ENCODE results near the gene TRPM3.
"Not testable (repeated sequence)": the region's sequence is repeated elsewhere in the genome, so short reads cannot be mapped to it uniquely, and the experiment has no call there.

TRPM3 gene

DNA sequence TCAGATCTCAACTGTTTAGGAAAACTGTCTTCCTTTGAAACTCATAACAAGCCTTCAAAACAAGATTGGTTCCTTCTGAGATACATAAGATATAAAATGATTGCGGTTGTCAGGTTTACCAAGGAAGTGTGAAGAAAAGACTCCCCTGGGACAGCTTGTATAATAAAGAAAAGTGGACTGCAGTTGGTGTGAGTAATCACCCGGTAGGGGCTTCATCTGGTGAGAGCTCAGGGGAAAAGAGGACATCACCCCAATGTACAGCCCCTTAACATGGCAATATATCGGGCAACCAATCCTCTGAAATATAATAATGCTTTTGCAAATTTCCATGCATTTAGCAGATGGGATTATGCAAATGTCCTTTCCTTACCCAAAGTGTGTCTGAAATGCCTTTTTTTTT is 490.4 kb downstream of the TRPM3 start:
- no peak for DNase-seq (ENCODE audit: low read depth)
- TF ChIP-seq, protein P1, sequence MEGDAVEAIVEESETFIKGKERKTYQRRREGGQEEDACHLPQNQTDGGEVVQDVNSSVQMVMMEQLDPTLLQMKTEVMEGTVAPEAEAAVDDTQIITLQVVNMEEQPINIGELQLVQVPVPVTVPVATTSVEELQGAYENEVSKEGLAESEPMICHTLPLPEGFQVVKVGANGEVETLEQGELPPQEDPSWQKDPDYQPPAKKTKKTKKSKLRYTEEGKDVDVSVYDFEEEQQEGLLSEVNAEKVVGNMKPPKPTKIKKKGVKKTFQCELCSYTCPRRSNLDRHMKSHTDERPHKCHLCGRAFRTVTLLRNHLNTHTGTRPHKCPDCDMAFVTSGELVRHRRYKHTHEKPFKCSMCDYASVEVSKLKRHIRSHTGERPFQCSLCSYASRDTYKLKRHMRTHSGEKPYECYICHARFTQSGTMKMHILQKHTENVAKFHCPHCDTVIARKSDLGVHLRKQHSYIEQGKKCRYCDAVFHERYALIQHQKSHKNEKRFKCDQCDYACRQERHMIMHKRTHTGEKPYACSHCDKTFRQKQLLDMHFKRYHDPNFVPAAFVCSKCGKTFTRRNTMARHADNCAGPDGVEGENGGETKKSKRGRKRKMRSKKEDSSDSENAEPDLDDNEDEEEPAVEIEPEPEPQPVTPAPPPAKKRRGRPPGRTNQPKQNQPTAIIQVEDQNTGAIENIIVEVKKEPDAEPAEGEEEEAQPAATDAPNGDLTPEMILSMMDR (IDR thresholded peaks at IDR 0.05; ENCODE audit: low read length, missing control alignments): no peak
- no peak overlapping the region for H3K4me3 ChIP-seq (replicated peaks; ENCODE audit: low read depth, low read length)

DNA sequence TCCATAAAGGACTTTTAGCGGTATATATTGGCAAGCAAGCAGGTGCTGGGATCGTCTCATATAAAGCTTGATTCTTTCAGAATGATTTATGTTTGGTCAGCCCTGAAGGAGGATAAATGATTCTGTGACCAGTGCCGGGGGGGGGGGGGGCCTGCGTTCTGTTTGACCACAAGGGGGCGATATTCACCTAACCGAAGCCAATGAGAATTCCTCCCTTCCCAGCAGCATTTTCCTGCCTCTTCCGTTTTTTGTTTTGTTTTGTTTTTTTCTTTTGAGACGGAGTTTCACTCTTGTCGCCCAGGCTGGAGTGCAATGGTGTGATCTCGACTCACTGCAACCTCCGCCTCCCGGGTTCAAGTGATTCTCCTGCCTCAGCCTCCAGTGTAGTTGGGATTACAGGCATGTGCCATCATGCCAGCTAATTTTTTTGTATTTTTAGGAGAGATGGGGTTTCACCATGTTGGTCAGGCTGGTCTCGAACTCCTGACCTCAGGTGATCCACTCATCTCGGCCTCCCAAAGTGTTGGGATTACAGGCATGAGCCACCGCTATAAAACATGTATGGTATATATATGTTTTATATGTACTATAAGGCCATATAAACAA is 492.2 kb downstream of the TRPM3 start:
- peak; percentile 29 for DNase-seq (ENCODE audit: low read depth)
- TF ChIP-seq, protein P1 (IDR thresholded peaks at IDR 0.05; ENCODE audit: low read length, missing control alignments): peak; percentile 28
- H3K4me3 ChIP-seq (replicated peaks; ENCODE audit: low read depth, low read length): not testable (repeated sequence)

DNA sequence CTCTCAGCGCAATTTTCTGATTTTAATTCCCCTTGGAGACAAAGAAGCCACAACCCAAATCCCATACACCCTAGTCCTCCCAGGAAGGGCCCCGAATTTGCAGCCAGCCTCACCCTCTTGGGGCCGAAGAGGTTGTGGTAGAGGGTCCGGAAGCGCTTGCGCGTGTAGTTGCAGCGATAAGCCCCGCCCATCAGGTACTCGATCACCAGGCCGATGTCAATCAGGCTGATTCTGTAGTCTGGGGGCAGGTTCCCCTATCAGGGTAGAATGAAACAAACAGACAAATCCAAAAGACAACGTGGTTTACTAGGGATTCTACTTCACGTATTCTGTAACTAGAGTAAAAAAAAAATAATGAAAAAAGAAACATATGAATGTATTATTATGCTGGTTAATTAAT is 496.3 kb downstream of the TRPM3 start:
- DNase-seq (ENCODE audit: low read depth): no peak
- TF ChIP-seq, protein P1 (IDR thresholded peaks at IDR 0.05; ENCODE audit: low read length, missing control alignments): no peak
- H3K4me3 ChIP-seq (replicated peaks; ENCODE audit: low read depth, low read length): no peak overlapping the region

DNA sequence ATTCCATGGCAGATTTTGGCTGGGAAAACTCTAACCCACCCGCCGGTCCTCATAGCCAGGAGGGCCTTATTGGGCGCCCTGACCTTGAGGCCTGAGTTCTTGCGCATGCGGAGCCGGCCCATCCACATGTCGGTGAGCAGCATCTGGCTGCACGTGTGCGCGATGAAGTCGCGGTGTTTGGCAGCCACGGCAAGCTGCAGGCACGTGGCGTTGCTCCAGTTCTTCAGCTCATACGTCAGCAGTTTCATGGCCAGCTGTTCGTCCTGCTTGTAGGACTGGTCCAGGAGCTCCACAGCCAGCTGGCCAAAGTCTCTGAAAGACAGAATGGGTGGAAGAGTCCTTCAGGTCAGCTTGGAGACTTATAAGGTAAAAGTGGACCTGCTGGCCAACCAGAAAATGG is 502.6 kb downstream of the TRPM3 start:
- TF ChIP-seq, protein P1 (IDR thresholded peaks at IDR 0.05; ENCODE audit: low read length, missing control alignments): no peak
- H3K4me3 ChIP-seq (replicated peaks; ENCODE audit: low read depth, low read length): no peak overlapping the region
- no peak for DNase-seq (ENCODE audit: low read depth)

DNA sequence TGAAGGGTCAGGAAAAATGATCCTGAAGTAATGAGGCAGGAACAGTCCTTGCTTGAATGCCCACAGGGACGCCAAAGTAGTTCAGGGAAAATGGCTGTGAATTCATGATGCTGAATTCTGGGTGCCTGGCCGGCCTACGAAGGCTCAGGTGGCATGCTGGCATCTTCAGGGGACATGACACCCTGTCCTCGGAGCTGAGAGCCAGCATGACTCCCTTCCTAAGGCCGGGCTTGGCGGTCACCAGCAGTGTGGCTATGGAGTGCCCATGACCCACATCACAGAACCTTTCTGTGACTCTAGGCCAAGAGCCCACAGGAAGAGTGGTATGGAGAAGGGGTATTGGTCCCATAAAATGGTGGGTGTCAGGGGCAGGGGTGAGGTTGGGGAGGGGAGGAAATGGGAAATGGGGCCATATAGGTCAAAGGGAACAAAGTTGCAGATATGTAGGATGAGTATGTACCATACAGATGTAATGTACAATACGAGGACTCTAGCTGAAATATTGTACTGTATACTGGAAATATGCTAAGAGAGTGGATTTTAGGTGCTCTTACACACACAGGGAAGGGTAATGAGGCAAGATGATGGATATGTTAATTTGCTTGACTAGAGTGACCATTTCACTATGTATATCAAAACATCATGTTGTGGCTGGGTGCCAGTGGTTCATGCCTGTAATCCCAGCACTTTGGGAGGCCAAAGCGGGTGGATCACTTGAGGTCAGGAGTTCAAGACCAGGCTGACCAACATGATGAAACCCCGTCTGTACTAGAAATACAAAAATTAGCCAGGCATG is 504.2 kb downstream of the TRPM3 start:
- H3K4me3 ChIP-seq (replicated peaks; ENCODE audit: low read depth, low read length): no peak overlapping the region
- TF ChIP-seq, protein P1 (IDR thresholded peaks at IDR 0.05; ENCODE audit: low read length, missing control alignments): no peak
- DNase-seq (ENCODE audit: low read depth): no peak

DNA sequence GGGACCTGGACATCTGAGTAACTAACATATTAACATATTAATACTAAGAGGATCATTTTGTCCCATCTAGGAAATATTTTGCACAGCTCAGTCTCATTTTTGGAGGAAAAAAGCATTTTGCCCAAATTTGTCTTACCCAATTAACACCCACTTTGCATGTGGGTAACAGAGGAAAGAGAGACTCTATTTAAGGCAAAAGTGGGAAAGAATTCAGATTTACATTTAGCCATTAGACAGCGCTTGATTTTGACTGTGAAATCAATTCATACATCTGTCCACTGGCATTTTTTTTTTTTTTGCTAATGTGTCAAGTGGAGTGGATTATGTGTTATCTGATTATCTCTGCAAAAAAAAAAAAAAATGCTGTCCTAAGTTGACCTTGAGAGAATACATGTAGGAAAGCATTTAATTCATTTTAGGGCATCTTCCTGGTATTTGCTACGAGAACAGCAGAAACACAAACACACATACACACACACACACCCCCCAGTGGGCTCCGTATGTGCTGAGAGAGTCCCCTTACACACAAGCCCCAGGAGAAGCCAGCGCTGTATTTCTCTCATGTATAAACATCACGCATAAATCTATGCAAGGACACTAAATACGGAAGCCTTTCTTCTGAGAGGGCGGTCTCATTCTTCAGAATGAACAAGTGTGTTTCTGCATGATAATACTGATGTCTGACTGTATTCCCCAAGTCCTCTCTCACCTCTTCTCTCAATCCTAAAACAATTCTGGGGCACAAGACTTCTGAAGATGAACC is 505.0 kb downstream of the TRPM3 start:
- TF ChIP-seq, protein P1 (IDR thresholded peaks at IDR 0.05; ENCODE audit: low read length, missing control alignments): no peak
- no peak for DNase-seq (ENCODE audit: low read depth)
- H3K4me3 ChIP-seq (replicated peaks; ENCODE audit: low read depth, low read length): no peak overlapping the region
